OCI-LY7 (cell line): ENCODE data around the gene MYOZ2.

ENCODE experiments used
- EZH2phosphoT487 ChIP-seq: fragments of 200-600 bp; sonication (generic); IDR thresholded peaks from 2 replicates; pipeline ENCODE4 v1.6.1; 2018; ENCODE audit warnings: low read depth, borderline replicate concordance, mild to moderate bottlenecking, mixed run types, antibody characterized with exemption, low read length, moderate library complexity, mixed read lengths
- TF ChIP-seq, protein P1 (sequence below): fragments of 200-600 bp; sonication (generic); conservative IDR thresholded peaks from 2 replicates; pipeline ENCODE4 v1.5.1; 2014; ENCODE audit warnings: mild to moderate bottlenecking, antibody characterized with exemption, low read length, moderate library complexity, mixed read lengths

DNA sequence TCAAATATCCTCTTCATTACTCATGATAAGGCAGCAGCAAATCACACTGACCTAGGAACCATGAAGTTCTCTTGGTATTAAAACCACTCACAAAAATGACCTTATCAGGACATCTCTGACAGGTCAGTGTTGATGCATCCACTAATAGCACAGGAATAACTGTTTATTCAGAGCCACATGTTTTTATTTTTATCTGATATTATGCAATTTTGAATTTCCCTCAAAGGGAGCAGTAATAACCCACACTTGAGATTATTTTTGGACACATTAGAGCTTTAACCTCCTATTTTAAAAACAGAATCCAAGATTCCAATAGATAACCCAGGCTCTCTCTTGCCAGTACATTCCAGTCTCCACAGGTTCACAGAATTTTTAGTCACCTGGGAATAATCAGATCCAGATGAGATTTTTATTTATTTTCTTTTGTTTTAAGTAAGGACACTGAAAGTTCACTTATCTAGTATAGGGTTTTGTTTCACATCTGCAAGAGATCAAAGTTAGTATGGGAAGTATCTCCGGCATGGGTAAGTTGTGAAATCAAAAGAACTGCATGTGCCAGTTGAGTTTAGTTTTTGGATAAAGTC lies 36.3 kb upstream of the MYOZ2 start:
- TF ChIP-seq, protein P1, sequence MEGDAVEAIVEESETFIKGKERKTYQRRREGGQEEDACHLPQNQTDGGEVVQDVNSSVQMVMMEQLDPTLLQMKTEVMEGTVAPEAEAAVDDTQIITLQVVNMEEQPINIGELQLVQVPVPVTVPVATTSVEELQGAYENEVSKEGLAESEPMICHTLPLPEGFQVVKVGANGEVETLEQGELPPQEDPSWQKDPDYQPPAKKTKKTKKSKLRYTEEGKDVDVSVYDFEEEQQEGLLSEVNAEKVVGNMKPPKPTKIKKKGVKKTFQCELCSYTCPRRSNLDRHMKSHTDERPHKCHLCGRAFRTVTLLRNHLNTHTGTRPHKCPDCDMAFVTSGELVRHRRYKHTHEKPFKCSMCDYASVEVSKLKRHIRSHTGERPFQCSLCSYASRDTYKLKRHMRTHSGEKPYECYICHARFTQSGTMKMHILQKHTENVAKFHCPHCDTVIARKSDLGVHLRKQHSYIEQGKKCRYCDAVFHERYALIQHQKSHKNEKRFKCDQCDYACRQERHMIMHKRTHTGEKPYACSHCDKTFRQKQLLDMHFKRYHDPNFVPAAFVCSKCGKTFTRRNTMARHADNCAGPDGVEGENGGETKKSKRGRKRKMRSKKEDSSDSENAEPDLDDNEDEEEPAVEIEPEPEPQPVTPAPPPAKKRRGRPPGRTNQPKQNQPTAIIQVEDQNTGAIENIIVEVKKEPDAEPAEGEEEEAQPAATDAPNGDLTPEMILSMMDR: no peak
- TF ChIP-seq EZH2phosphoT487: no peak
